ENCODE results near the gene BMERB1.
"Not testable (repeated sequence)": the region's sequence is repeated elsewhere in the genome, so short reads cannot be mapped to it uniquely, and the experiment has no call there.

BMERB1 gene

GRCh38 chr16:15399317-15399716 is 35.1 kb upstream of the BMERB1 start:
- no peak for TF ChIP-seq CTCF (IDR thresholded peaks at IDR 0.05; ENCODE audit: insufficient read depth, low read length, missing control alignments)
- CTCF ChIA-PET, result no interaction called here
- no peak overlapping the region for H3K4me3 ChIP-seq (ENCODE audit: low read depth, low read length)
- no peak for DNase-seq (ENCODE audit: low read depth, low spot score)
- POLR2A ChIA-PET, result no interaction called here

- DNase-seq (ENCODE audit: low read depth, low spot score); POLR2A ChIA-PET; CTCF ChIA-PET; H3K4me3 ChIP-seq (ENCODE audit: low read depth, low read length): not testable (repeated sequence)
Measured at GRCh38 chr16:15400314-15400713, 34.1 kb upstream of the BMERB1 start.

GRCh38 chr16:15401972-15402371 is 32.4 kb upstream of the BMERB1 start:
- ChIA-PET POLR2A (no interaction called here), CTCF (no interaction called here)
- H3K4me3 ChIP-seq (ENCODE audit: low read depth, low read length), result no peak overlapping the region
- DNase-seq (ENCODE audit: low read depth, low spot score), result no peak
- TF ChIP-seq CTCF (IDR thresholded peaks at IDR 0.05; ENCODE audit: insufficient read depth, low read length, missing control alignments), result no peak

- ChIA-PET CTCF (no interaction called here), POLR2A (no interaction called here)
- no peak for TF ChIP-seq CTCF (IDR thresholded peaks at IDR 0.05; ENCODE audit: insufficient read depth, low read length, missing control alignments)
- no peak overlapping the region for H3K4me3 ChIP-seq (ENCODE audit: low read depth, low read length)
- DNase-seq (ENCODE audit: low read depth, low spot score), result no peak
Measured at GRCh38 chr16:15403392-15403995, 30.9 kb upstream of the BMERB1 start.

GRCh38 chr16:15404091-15404490 is 30.3 kb upstream of the BMERB1 start:
- DNase-seq (ENCODE audit: low read depth, low spot score); CTCF ChIA-PET; H3K4me3 ChIP-seq (ENCODE audit: low read depth, low read length); POLR2A ChIA-PET: not testable (repeated sequence)

- CTCF ChIA-PET, result no interaction called here
- no peak for DNase-seq (ENCODE audit: low read depth, low spot score)
- TF ChIP-seq CTCF (IDR thresholded peaks at IDR 0.05; ENCODE audit: insufficient read depth, low read length, missing control alignments), result no peak
- no peak overlapping the region for H3K4me3 ChIP-seq (ENCODE audit: low read depth, low read length)
- POLR2A ChIA-PET, result no interaction called here
Measured at GRCh38 chr16:15404792-15405191, 29.6 kb upstream of the BMERB1 start.

GRCh38 chr16:15407756-15408155 is 26.6 kb upstream of the BMERB1 start:
- CTCF ChIA-PET; POLR2A ChIA-PET; DNase-seq (ENCODE audit: low read depth, low spot score); H3K4me3 ChIP-seq (ENCODE audit: low read depth, low read length): not testable (repeated sequence)

GRCh38 chr16:15409476-15409875 is 24.9 kb upstream of the BMERB1 start:
- POLR2A ChIA-PET; H3K4me3 ChIP-seq (ENCODE audit: low read depth, low read length); CTCF ChIA-PET; DNase-seq (ENCODE audit: low read depth, low spot score): not testable (repeated sequence)
